HEK293T (cell line): ENCODE measurements around the gene NUP133.

Experiments
- ARNT ChIP-seq: fragments of 450-650 bp; IDR thresholded peaks from 2 replicates; pipeline ENCODE4 v1.6.1; 2017; ENCODE audit warnings: mild to moderate bottlenecking
- BHLHE40 ChIP-seq: fragments of 450-650 bp; IDR thresholded peaks from 2 replicates; pipeline ENCODE4 v1.6.1; 2016; ENCODE audit warnings: mild to moderate bottlenecking, moderate library complexity, borderline replicate concordance
- FOXK2 ChIP-seq: fragments of 450-650 bp; IDR thresholded peaks from 2 replicates; pipeline ENCODE4 v1.6.1; 2016; ENCODE audit warnings: mild to moderate bottlenecking
- FOXM1 ChIP-seq: fragments of 450-650 bp; IDR thresholded peaks from 2 replicates; pipeline ENCODE4 v1.6.1; 2017; ENCODE audit warnings: mild to moderate bottlenecking, borderline replicate concordance
- HDGF ChIP-seq: fragments of 450-650 bp; IDR thresholded peaks from 2 replicates; pipeline ENCODE4 v1.6.1; 2017; ENCODE audit warnings: antibody characterized with exemption, borderline replicate concordance
- NFRKB ChIP-seq: fragments of 450-650 bp; IDR thresholded peaks from 2 replicates; pipeline ENCODE4 v1.6.1; 2016; ENCODE audit warnings: mild to moderate bottlenecking, moderate library complexity
- PKNOX1 ChIP-seq: fragments of 450-650 bp; IDR thresholded peaks from 2 replicates; pipeline ENCODE4 v1.6.1; 2016
- SP1 ChIP-seq: fragments of 450-650 bp; IDR thresholded peaks from 2 replicates; pipeline ENCODE4 v1.6.1; 2017
- TARDBP ChIP-seq: fragments of 450-650 bp; IDR thresholded peaks from 2 replicates; pipeline ENCODE4 v1.6.1; 2016

GRCh38 chr1:229407206-229408026, 100.7 kb downstream of the NUP133 start:
- TF ChIP-seq SP1 (no peak), ARNT (no peak), BHLHE40 (no peak), HDGF (no peak), NFRKB (no peak), TARDBP (no peak), FOXK2 (no peak), PKNOX1 (no peak), FOXM1 (no peak)
